Ovary (tissue), 9 donors: ENCODE data around the gene FAM163B. TPM values are rescaled to one million over a fixed set of nuclear protein-coding genes. Genes with fewer than 3 reads are reported as not detected.

ENCODE experiments used
- DNase-seq, 5 donors: peaks; one replicate each; pipeline ENCODE4 v3.0.0-alpha.2; 2019 to 2020
- H3K27ac ChIP-seq, 2 donors: fragments of 200-600 bp; one replicate each; pipeline versions ENCODE4 v1.5.1 to v1.8.0; 2019 to 2022
- H3K27me3 ChIP-seq: fragments of 200-600 bp; one replicate; pipeline ENCODE4 v1.8.0; 2022
- H3K36me3 ChIP-seq: fragments of 200-600 bp; sonication (generic); one replicate; pipeline ENCODE4 v1.5.1; 2019
- H3K4me1 ChIP-seq: one replicate; pipeline ENCODE4 v1.8.1; 2013; ENCODE audit warnings: mild to moderate bottlenecking, moderate library complexity; ENCODE audit not compliant: insufficient read depth
- H3K4me3 ChIP-seq: fragments of 200-600 bp; sonication (generic); one replicate; pipeline ENCODE4 v1.5.1; 2017
- H3K9me3 ChIP-seq, 2 donors: fragments of 200-600 bp in 1 of 2; sonication (generic) in 1 of 2; one replicate each; pipeline versions ENCODE4 v1.5.1 to v1.8.1; 2013 to 2019; ENCODE audit warnings: mild to moderate bottlenecking in 1 of 2, moderate library complexity in 1 of 2
- EP300 ChIP-seq: sonication (generic); formaldehyde crosslinking; IDR thresholded peaks from one replicate; pipeline ENCODE4 v1.6.1; 2017; ENCODE audit warnings: antibody characterized with exemption
- POLR2A ChIP-seq: fragments of 450-650 bp; IDR thresholded peaks from one replicate; pipeline ENCODE4 v1.6.1; 2017; ENCODE audit warnings: antibody characterized with exemption, mild to moderate bottlenecking, moderate library complexity
- WGBS, 3 donors: extraction: QIAGEN DNeasy Blood & Tissue Kit in 1 of 3; methylation state at CpG; one replicate each; pipeline versions ENCODE4 v1.1.5 to v1.1.7; 2013 to 2017; 5-methylcytosine and 5-hydroxymethylcytosine counted together
- intact Hi-C, 4 donors: fragments of 100-400 bp; cut with DNase I; formaldehyde crosslinking; loops; one replicate each; pipeline versions ENCODE4 v1.11.0 to v1.15.1; 2022 to 2023
- polyA plus RNA-seq, 2 donors: library from polyadenylated mRNA; stranded (reverse); fragments of 200-250 nt in 1 of 2; fragments of 350-450 nt in 1 of 2; fragmentation: Illumina TruSeq in 1 of 2; extraction: RNeasy Lipid Tissue Mini Kit (QIAGEN cat#74804) in 1 of 2; gene quantifications; one replicate each; pipeline ENCODE4 v1.2.3, GENCODE V29; 2013 to 2014
- total RNA-seq, 7 donors: library from RNA; depleted of rRNA in 2 of 7; stranded (reverse); fragments of >200 nt in 2 of 7; fragmentation: NEBNext Ultra II Directional in 3 of 7; extraction: Animal tissue kit (Norgen Biotek cat#: 25700) in 3 of 7; gene quantifications; one replicate each; pipeline versions ENCODE4 v1.1.0 to v1.2.4, GENCODE V29; 2016 to 2023
- TF ChIP-seq, protein P1 (sequence below), 3 donors: fragments of 450-650 bp in 2 of 3; fragments of 200-600 bp in 1 of 3; IDR thresholded peaks; one replicate each; pipeline versions ENCODE4 v1.5.1 to v1.8.0; 2016 to 2022; ENCODE audit warnings: antibody characterized with exemption in 3 of 3, mild to moderate bottlenecking in 1 of 3
- donor health status: DM: no; HTN: no; CAD: no; lungs with moderate emphysema.
- donor health status: DM: no; HTN: no; CAD: no.
- donor health status: Bipolar disorder and iron deficiency.
- donor health status: DM: yes; HTN: yes; CAD: no.
- donor health status: DM: no; HTN: no; CAD: no.
- donor health status: DM: yes; HTN: yes; CAD: no.

The FAM163B gene
- total and polyA plus RNA-seq, 9 donors = 0.21 to 0.30 TPM; not detected in 7

DNA sequence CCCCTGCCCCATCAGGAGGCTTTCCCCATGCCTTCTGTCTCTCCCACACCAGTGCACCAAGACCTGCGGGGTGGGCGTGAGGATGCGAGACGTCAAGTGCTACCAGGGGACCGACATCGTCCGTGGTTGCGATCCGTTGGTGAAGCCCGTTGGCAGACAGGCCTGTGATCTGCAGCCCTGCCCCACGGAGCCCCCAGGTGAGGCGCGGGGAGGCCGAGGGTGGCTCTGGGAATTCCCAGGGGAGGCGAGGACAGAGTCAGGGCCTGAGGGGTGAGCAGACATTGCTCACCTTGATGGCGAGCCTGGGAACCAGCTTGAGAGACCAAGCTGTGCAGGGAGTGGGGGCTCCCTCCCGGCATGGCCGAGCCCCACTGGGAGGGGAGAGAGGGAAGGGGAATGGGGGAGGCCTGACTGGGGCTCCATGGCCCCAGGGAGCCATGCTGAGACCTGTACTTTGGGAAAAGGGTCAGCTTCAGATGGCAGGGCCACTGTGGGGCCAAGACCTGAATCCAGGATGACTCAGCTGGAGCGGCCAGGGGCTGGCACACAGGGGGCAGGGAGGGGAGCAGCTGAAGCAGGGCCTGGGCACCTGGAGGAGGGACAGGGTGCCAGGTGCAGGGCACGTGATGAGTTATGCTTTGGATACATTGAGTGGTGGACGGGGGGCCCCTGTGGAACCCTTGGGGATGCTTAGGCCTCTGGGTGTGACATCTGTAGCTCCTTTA is 35.2 kb downstream of the FAM163B start:
- intact Hi-C loops = no loop called here
- no peak for DNase-seq
- Histone ChIP-seq H3K4me3 (no peak overlapping the region), H3K4me1 (peaks cover 2% of the 10 kb centered on the region), H3K36me3 (no peaks in the 10 kb centered on the region), H3K9me3 (no peaks in the 10 kb centered on the region), H3K27ac (no peak overlapping the region), H3K27me3 (no peaks in the 10 kb centered on the region)
- 91 to 97% (median 96%) methylated on average over 21 of the region's 21 CpGs for WGBS, 3 donors
- TF ChIP-seq POLR2A = no peak
- no peak for TF ChIP-seq EP300
- TF ChIP-seq, protein P1, sequence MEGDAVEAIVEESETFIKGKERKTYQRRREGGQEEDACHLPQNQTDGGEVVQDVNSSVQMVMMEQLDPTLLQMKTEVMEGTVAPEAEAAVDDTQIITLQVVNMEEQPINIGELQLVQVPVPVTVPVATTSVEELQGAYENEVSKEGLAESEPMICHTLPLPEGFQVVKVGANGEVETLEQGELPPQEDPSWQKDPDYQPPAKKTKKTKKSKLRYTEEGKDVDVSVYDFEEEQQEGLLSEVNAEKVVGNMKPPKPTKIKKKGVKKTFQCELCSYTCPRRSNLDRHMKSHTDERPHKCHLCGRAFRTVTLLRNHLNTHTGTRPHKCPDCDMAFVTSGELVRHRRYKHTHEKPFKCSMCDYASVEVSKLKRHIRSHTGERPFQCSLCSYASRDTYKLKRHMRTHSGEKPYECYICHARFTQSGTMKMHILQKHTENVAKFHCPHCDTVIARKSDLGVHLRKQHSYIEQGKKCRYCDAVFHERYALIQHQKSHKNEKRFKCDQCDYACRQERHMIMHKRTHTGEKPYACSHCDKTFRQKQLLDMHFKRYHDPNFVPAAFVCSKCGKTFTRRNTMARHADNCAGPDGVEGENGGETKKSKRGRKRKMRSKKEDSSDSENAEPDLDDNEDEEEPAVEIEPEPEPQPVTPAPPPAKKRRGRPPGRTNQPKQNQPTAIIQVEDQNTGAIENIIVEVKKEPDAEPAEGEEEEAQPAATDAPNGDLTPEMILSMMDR (IDR thresholded peaks at IDR 0.05) = no peak

DNA sequence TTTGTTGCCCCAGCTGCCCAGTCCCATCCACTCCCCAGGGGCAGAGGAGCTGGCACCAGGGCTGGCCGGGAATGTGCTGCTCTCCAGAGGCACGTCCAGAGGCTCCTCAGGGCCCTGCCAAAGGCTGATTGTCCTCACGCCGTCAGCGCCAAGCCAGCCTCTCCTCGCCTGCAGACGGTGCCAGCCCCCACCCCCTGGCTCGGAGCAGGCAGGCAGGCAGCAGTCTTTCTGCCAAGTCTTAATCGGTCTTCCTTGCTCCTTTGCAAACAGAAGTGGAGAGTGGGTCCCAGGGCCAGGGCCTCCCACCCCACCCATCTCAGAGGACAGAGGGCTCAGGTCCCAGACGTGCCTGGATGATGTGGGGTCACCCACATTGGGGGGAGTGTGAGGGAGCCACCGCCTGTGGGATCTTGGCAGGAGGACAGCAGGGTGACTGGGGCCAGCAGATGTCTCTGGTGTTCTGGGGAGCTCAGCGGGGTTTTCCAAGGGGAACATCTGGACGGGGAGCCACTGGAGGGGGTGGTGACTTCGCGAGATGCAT is 36.3 kb downstream of the FAM163B start:
- H3K4me1 ChIP-seq = peaks cover 2% of the 10 kb centered on the region
- no peaks in the 10 kb centered on the region for H3K9me3 ChIP-seq
- intact Hi-C loops = no loop called here
- no peaks in the 10 kb centered on the region for H3K36me3 ChIP-seq
- no peaks in the 10 kb centered on the region for H3K27me3 ChIP-seq
- TF ChIP-seq EP300 (no peak), POLR2A (no peak)
- TF ChIP-seq, protein P1 (IDR thresholded peaks at IDR 0.05) = no peak
- H3K27ac ChIP-seq = no peak overlapping the region
- DNase-seq = no peak
- no peak overlapping the region for H3K4me3 ChIP-seq
- 29 to 42% (median 31%) methylated on average over 15 of the region's 15 CpGs for WGBS, 3 donors

DNA sequence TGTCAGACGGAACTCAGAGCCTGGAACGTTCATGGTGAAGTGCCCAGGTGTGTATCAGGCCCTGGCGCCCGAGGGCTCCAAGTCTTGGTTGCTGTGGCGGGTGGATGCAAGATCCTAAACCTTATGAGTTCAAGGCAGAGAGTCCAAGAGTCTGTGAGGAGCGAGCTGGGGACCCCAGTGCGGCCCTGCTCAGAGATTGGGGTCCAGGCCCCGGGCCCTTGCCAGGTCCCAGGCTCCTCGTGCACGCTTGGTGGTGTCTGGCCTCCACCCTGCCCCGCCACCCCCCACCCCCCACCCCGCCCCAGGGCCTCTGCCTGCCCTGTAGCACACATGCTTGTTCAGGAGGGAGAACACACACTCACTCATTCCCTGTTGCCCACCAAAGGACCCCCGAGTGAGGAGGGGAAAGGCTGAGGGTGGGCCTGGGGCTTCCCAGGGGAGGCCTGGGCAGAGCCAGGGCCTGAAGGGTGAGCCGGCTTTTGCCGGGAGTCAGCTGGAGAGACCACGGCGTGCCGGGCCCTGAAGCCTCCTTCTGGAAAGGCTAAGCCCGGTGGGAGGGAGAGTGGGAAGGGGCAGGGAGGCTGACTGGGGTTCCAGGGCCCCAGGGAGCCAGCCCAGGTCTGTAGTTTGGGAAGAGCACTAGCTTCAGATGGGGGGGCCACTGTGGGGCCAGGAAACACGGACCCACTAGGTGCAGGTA is 37.1 kb downstream of the FAM163B start:
- Histone ChIP-seq H3K27ac (no peak overlapping the region), H3K4me1 (peaks cover 2% of the 10 kb centered on the region), H3K9me3 (no peaks in the 10 kb centered on the region), H3K27me3 (no peaks in the 10 kb centered on the region), H3K36me3 (no peaks in the 10 kb centered on the region), H3K4me3 (no peak overlapping the region)
- DNase-seq = no peak
- 86 to 88% (median 87%) methylated on average over 18 to 20 of the region's 20 CpGs for WGBS, 3 donors
- TF ChIP-seq POLR2A (no peak), EP300 (no peak)
- TF ChIP-seq, protein P1 (IDR thresholded peaks at IDR 0.05) = no peak
- intact Hi-C loops = no loop called here

DNA sequence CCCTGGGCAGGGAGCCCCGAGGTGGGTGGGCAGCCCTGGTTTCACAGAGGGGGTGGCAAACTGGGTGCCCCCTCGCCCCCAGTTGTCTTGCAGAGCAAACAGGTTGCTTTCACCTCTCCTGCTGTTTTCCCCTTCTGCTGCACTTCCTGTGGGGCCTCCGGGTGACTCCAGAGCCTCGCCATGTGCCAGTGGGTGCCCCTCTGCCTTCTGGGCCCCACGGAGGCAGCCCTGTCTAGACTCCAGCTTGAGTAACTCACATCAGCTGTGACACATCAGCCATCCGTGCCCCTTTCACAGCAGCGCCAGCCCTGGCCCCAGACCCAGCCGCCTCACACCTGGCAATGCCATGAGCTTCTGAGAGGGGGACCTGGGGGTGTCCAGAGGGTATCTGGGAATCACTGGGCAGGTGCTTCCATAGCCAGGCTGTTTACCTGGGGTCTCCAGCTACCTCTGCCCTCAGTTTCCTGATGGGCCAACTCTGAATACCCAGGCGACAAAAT is 37.7 kb downstream of the FAM163B start:
- no peaks in the 10 kb centered on the region for H3K36me3 ChIP-seq
- TF ChIP-seq EP300 (no peak), POLR2A (no peak)
- TF ChIP-seq, protein P1 (IDR thresholded peaks at IDR 0.05) = no peak
- no peaks in the 10 kb centered on the region for H3K27me3 ChIP-seq
- H3K9me3 ChIP-seq = no peaks in the 10 kb centered on the region
- intact Hi-C loops = no loop called here
- WGBS, 3 donors = 86 to 89% (median 87%) methylated on average over 8 to 9 of the region's 9 CpGs
- no peaks in the 10 kb centered on the region for H3K4me1 ChIP-seq
- no peak overlapping the region for H3K4me3 ChIP-seq
- H3K27ac ChIP-seq = no peak overlapping the region
- DNase-seq = no peak
